GM06990 (cell line): ENCODE data around the gene BICC1.

Source experiments
- DNase-seq: peaks from one replicate; pipeline ENCODE4 v3.0.0-alpha.2; 2011; ENCODE audit not compliant: insufficient read length; ENCODE audit errors: extremely low read depth
- H3K27me3 ChIP-seq: replicated peaks from 2 replicates; pipeline ENCODE4 v1.6.0; 2011; ENCODE audit warnings: low read length; ENCODE audit not compliant: control insufficient read depth, insufficient read depth
- H3K36me3 ChIP-seq: 2 replicates; pipeline ENCODE4 v1.5.1; 2011; ENCODE audit warnings: low read length; ENCODE audit not compliant: control insufficient read depth, insufficient read depth
- H3K4me3 ChIP-seq: replicated peaks from 2 replicates; pipeline ENCODE4 v1.5.1; 2011; ENCODE audit warnings: low read depth, mild to moderate bottlenecking, control low read depth, low read length
- TF ChIP-seq, protein P1 (sequence below): IDR thresholded peaks from 2 replicates; pipeline ENCODE4 v1.5.1; 2011; ENCODE audit warnings: low read length, control low read depth, mild to moderate bottlenecking, inconsistent platforms; ENCODE audit not compliant: insufficient read depth, poor library complexity, severe bottlenecking

The BICC1 gene

DNA sequence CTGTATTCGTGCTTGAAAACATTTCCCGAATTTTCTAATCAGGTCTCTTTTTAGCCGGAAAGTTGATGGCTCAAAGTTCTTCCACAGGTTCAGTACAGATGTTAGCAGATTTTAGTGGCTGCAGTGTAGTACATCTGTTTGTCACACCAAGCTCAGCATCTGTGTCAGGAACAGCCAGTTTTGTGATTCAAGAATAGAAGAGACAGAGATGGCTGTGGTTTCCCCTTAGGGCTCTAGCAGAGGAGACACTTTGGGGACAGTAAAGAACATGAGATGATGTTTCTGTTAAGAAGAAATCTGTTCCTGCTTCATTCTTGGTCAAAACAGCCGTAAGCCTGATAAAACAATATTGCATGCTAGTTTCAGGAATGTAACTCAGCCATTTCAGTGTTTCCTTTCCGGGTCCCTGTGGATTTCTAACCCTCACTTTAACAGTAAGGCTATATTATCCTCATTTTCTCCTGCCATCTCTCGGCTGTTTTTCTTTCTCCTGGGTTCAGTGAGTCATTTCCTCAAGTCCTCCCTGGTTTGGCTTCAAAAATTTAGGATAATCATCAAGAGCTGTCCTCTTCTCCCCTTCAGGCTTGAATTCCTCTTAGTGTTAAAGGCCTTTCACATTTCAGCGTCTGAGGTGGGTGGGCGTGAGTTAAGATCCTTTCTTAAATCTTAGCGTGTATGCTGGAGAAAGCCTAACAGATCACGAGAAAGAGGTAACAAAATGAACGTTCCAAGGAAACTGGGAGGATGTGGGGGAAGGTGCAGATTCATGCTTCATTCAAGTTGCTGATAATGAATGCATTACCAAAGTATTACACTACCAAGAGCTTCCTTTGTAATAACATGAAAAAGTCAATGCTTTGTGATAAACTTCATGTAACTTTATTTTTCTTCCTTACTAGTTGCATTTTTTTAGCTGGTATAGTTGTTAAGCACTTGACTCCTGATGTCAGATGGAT, 37.1 kb upstream of the BICC1 start:
- no peak for DNase-seq
- TF ChIP-seq, protein P1, sequence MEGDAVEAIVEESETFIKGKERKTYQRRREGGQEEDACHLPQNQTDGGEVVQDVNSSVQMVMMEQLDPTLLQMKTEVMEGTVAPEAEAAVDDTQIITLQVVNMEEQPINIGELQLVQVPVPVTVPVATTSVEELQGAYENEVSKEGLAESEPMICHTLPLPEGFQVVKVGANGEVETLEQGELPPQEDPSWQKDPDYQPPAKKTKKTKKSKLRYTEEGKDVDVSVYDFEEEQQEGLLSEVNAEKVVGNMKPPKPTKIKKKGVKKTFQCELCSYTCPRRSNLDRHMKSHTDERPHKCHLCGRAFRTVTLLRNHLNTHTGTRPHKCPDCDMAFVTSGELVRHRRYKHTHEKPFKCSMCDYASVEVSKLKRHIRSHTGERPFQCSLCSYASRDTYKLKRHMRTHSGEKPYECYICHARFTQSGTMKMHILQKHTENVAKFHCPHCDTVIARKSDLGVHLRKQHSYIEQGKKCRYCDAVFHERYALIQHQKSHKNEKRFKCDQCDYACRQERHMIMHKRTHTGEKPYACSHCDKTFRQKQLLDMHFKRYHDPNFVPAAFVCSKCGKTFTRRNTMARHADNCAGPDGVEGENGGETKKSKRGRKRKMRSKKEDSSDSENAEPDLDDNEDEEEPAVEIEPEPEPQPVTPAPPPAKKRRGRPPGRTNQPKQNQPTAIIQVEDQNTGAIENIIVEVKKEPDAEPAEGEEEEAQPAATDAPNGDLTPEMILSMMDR: no peak
- H3K4me3 ChIP-seq: no peak overlapping the region

DNA sequence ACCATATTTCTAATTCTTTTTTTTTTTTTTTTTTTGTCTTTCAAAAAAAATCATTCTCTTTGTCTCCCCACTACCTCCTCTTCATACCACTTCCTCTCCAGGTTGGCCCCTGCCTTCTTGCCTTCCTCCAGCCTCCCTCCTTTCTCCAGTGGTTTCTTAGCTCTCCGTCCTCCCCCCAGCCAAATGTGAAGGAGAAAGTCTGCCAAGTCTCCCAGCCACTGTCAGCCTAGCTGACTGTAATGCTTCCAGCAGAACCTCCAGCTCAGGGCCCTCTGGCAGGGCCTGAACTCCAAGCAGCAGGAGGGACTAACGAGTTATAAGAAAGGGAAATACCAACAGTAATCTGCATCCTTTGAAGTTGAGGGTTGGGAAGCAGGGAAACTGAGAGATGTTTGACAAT, 35.5 kb upstream of the BICC1 start:
- DNase-seq: no peak
- TF ChIP-seq, protein P1: no peak
- no peaks in the 10 kb centered on the region for H3K27me3 ChIP-seq
- no peaks in the 10 kb centered on the region for H3K36me3 ChIP-seq
- H3K4me3 ChIP-seq: no peak overlapping the region

More for the DNA sequence above, 37.1 kb upstream of the BICC1 start:
- H3K36me3 ChIP-seq: no peaks in the 10 kb centered on the region
- no peaks in the 10 kb centered on the region for H3K27me3 ChIP-seq

DNA sequence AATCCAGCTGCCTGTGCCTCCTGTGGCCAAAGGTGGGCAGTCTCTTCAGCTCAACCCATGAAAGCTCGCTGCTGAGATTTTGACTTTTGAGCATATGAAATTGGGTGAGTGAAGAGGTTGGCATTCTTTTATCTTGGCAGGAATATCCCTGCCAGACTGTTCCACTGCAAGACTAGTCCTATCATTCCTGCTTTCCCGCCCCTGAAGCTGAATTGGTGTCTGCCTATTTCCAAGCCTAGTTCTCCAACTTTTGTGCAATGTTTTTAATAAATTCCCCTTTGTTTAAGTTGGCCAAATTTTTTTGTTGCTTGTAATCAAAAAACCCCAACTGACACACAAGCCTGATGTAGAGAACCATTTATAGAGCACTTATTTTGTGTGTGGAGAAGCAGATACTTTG, 34.8 kb upstream of the BICC1 start:
- TF ChIP-seq, protein P1: no peak
- Histone ChIP-seq H3K4me3 (no peak overlapping the region), H3K27me3 (no peaks in the 10 kb centered on the region), H3K36me3 (no peaks in the 10 kb centered on the region)
- no peak for DNase-seq

DNA sequence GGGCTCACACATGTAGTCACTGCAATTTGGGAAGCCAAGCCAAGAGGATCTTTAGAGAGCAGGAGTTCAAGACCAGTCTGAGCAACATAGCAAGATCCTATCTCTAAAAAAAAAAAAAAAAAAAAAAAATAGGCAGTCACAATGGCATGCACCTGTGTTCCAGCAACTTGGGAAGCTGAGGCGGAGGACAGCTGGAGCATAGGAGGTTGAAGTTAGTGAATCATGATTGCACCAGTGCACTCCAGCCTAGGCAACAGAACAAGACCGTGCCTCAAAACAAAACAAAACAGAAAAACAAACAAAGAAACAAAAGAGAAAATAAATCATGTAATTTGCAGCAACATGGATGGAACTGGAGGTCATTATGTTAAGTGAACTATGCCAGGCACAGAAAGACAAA, 33.6 kb upstream of the BICC1 start:
- Histone ChIP-seq H3K4me3 (no peak overlapping the region), H3K27me3 (no peaks in the 10 kb centered on the region), H3K36me3 (no peaks in the 10 kb centered on the region)
- TF ChIP-seq, protein P1: no peak
- DNase-seq: no peak

DNA sequence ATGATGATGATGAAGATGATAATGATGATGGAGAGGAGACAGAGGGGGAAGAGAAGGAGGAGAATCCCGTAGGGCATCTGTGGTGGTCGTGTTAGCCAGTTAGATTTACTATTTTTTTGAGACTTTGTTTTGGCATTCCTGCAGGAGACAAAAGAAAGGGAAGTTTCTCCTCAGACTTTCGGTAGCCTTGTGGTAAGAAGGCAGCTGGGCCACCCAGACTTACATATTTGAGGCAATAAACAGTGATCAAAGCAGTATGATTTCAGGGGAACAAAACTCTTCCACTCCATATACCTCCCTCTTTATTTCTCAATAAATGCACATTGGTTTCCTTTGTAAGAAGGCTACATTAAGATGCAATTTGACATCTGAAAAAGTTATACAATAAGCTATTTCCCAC, 32.4 kb upstream of the BICC1 start:
- Histone ChIP-seq H3K36me3 (no peaks in the 10 kb centered on the region), H3K4me3 (no peak overlapping the region), H3K27me3 (no peaks in the 10 kb centered on the region)
- no peak for DNase-seq
- TF ChIP-seq, protein P1: no peak
